ENCODE measurements around the gene CPEB1. TPM values are rescaled to one million over a fixed set of nuclear protein-coding genes. Genes with fewer than 3 reads are reported as not detected.

CPEB1 gene
- polyA plus RNA-seq, 2 of the 4 experiments (the other 2 are of a cell fraction), result 2.7 to 7.0 TPM

GRCh38 chr15:82664021-82664420 is 16.9 kb upstream of the CPEB1 start:
- no peak for TF ChIP-seq CBX2 (IDR thresholded peaks at IDR 0.05; ENCODE audit: borderline replicate concordance, low read depth)
- no peak for TF ChIP-seq PHF8 (IDR thresholded peaks at IDR 0.05; ENCODE audit: borderline replicate concordance, low read depth)
- no peak for TF ChIP-seq ZNF302 (CRISPR knock-in tag; IDR thresholded peaks at IDR 0.05)
- no peak for TF ChIP-seq RARB (CRISPR knock-in tag; IDR thresholded peaks at IDR 0.05)
- no peak for TF ChIP-seq MYC (IDR thresholded peaks at IDR 0.05; ENCODE audit: borderline replicate concordance, low read length)
- TF ChIP-seq FOSL2 (IDR thresholded peaks at IDR 0.05), result no peak
- no peak for TF ChIP-seq FOSL2 (CRISPR knock-in tag; IDR thresholded peaks at IDR 0.05)
- TF ChIP-seq KDM5A (IDR thresholded peaks at IDR 0.05), result no peak
- TF ChIP-seq FOSB (CRISPR knock-in tag; IDR thresholded peaks at IDR 0.05), result no peak
- TF ChIP-seq MAFK (IDR thresholded peaks at IDR 0.05; ENCODE audit: partially characterized antibody), result no peak
- TF ChIP-seq GATA3 (IDR thresholded peaks at IDR 0.05; ENCODE audit: borderline replicate concordance), result no peak
- no peak for TF ChIP-seq RFX5 (IDR thresholded peaks at IDR 0.05)
- TF ChIP-seq JUNB (IDR thresholded peaks at IDR 0.05), result no peak
- no peak for TF ChIP-seq MAZ (IDR thresholded peaks at IDR 0.05; ENCODE audit: borderline replicate concordance, low read depth, low read length)
- TF ChIP-seq HDAC2 (IDR thresholded peaks at IDR 0.05), result no peak
- TF ChIP-seq, protein P1, sequence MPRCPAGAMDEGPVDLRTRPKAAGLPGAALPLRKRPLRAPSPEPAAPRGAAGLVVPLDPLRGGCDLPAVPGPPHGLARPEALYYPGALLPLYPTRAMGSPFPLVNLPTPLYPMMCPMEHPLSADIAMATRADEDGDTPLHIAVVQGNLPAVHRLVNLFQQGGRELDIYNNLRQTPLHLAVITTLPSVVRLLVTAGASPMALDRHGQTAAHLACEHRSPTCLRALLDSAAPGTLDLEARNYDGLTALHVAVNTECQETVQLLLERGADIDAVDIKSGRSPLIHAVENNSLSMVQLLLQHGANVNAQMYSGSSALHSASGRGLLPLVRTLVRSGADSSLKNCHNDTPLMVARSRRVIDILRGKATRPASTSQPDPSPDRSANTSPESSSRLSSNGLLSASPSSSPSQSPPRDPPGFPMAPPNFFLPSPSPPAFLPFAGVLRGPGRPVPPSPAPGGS (IDR thresholded peaks at IDR 0.05), result no peak
- no peak for TF ChIP-seq NR3C1 (IDR thresholded peaks at IDR 0.05)
- TF ChIP-seq HMGXB4 (CRISPR knock-in tag; IDR thresholded peaks at IDR 0.05; ENCODE audit: borderline replicate concordance), result no peak
- TF ChIP-seq RCOR1 (IDR thresholded peaks at IDR 0.05; ENCODE audit: low read depth, low read length), result no peak
- no peak for TF ChIP-seq KDM1A (IDR thresholded peaks at IDR 0.05; ENCODE audit: low read depth)
- no peaks in the 10 kb centered on the region for H3K9me3 ChIP-seq
- POLR2A ChIA-PET, result interaction anchor here (1.0 kb wide), 1 partner anchor 86 kb away, joined by 3 read pairs; no protein-coding TSS in a partner anchor
- H3K27ac ChIP-seq, result no peak overlapping the region
- no peak overlapping the region for H3K4me3 ChIP-seq
- CTCF ChIA-PET, result interaction anchor here (0.8 kb wide), 1 partner anchor 21 kb away, joined by 3 read pairs; no protein-coding TSS in a partner anchor
- ATAC-seq, result no peak
- no peak for FAIRE-seq
- no peaks in the 10 kb centered on the region for H3K4me1 ChIP-seq
- no peak overlapping the region for H3K4me2 ChIP-seq
- 56% methylated on average over 5 of the region's 5 CpGs for WGBS (ENCODE audit: missing lambda C conversion rate)
- no peak for DNase-seq (ENCODE audit: low read depth in 1 of 2, low spot score in 1 of 2)

DNA sequence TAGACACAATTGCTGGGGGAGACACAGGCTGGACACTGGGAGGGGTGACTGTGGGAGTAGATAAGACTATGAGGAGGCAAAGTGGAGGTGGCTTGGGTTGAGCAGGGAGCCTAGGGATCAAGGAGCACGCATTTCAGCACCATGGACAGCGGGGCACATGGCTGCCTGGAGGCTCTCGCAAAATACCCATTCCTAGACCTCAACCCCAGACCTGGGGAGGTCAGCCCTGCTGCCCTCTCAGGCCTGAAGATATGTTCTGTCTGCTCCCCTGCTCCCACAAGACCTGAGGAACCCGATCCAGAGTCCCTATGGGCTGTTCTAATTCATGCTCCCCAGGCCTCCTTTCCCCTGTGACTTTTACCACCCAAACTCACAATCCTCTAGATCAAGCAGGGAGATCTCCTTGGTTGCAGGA is 16.0 kb upstream of the CPEB1 start:
- WGBS (ENCODE audit: missing lambda C conversion rate), result 6% methylated on average over 4 of the region's 4 CpGs
- FAIRE-seq (no peak), DNase-seq (ENCODE audit: low read depth in 1 of 2, low spot score in 1 of 2) (peak; percentile 40 to 53), ATAC-seq (peak in 1 of 2 experiments; percentile 64; a peak in 3 of 6 replicates)
- POLR2A ChIA-PET, result no interaction called here
- Histone ChIP-seq H3K4me2 (no peak overlapping the region), H3K9me3 (no peaks in the 10 kb centered on the region), H3K4me1 (no peaks in the 10 kb centered on the region), H3K4me3 (no peak overlapping the region), H3K27ac (no peak overlapping the region)
- CTCF ChIA-PET, result interaction anchor here (0.6 to 1.2 kb wide), 2 partner anchors 16 to 46 kb away, joined by 3 read pairs; no protein-coding TSS in a partner anchor
- TF ChIP-seq HEYL (CRISPR knock-in tag; IDR thresholded peaks at IDR 0.05), result no peak
- 0 out of 2 replicates have a peak, but pooled peaks have one; percentile 35 for TF ChIP-seq HOXB13 (CRISPR knock-in tag; IDR thresholded peaks at IDR 0.05; ENCODE audit: low read depth)
- TF ChIP-seq, protein P2, sequence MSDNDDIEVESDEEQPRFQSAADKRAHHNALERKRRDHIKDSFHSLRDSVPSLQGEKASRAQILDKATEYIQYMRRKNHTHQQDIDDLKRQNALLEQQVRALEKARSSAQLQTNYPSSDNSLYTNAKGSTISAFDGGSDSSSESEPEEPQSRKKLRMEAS (IDR thresholded peaks at IDR 0.05), result peak; percentile 76
- TF ChIP-seq FOXS1 (CRISPR knock-in tag; IDR thresholded peaks at IDR 0.05), result 0 out of 2 replicates have a peak, but pooled peaks have one; percentile 22
- TF ChIP-seq ZC3H11A (IDR thresholded peaks at IDR 0.05), result no peak
- no peak for TF ChIP-seq CEBPB (IDR thresholded peaks at IDR 0.05)
- no peak for TF ChIP-seq CBX8 (IDR thresholded peaks at IDR 0.05)
- no peak for TF ChIP-seq CHD2 (IDR thresholded peaks at IDR 0.05; ENCODE audit: low read length, partially characterized antibody)
- TF ChIP-seq HOXB5 (CRISPR knock-in tag; IDR thresholded peaks at IDR 0.05), result 0 out of 2 replicates have a peak, but pooled peaks have one; percentile 51
- peak; percentile 89 for TF ChIP-seq EHMT2 (IDR thresholded peaks at IDR 0.05; ENCODE audit: low read depth)
- TF ChIP-seq RCOR1 (IDR thresholded peaks at IDR 0.05; ENCODE audit: low read depth, low read length), result no peak
- TF ChIP-seq, protein P3, sequence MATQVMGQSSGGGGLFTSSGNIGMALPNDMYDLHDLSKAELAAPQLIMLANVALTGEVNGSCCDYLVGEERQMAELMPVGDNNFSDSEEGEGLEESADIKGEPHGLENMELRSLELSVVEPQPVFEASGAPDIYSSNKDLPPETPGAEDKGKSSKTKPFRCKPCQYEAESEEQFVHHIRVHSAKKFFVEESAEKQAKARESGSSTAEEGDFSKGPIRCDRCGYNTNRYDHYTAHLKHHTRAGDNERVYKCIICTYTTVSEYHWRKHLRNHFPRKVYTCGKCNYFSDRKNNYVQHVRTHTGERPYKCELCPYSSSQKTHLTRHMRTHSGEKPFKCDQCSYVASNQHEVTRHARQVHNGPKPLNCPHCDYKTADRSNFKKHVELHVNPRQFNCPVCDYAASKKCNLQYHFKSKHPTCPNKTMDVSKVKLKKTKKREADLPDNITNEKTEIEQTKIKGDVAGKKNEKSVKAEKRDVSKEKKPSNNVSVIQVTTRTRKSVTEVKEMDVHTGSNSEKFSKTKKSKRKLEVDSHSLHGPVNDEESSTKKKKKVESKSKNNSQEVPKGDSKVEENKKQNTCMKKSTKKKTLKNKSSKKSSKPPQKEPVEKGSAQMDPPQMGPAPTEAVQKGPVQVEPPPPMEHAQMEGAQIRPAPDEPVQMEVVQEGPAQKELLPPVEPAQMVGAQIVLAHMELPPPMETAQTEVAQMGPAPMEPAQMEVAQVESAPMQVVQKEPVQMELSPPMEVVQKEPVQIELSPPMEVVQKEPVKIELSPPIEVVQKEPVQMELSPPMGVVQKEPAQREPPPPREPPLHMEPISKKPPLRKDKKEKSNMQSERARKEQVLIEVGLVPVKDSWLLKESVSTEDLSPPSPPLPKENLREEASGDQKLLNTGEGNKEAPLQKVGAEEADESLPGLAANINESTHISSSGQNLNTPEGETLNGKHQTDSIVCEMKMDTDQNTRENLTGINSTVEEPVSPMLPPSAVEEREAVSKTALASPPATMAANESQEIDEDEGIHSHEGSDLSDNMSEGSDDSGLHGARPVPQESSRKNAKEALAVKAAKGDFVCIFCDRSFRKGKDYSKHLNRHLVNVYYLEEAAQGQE (IDR thresholded peaks at IDR 0.05), result peak; percentile 96
- TF ChIP-seq RAD21 (conservative IDR thresholded peaks at IDR 0.05 in 1 of 2, IDR thresholded peaks at IDR 0.05 in 1 of 2), result no peak

All from A549 (cell line).